HEK293 (cell line): ENCODE measurements around the gene FDX2.

Experiments
- BCL11B ChIP-seq: fragments of 450-650 bp; formaldehyde crosslinking; IDR thresholded peaks from 2 replicates; pipeline ENCODE4 v1.5.1; 2016; ENCODE audit warnings: low read depth, missing biosample characterization, missing genetic modification characterization
- GFI1B ChIP-seq: fragments of 450-650 bp; formaldehyde crosslinking; IDR thresholded peaks from 2 replicates; pipeline ENCODE4 v1.5.1; 2016; ENCODE audit warnings: missing biosample characterization, missing genetic modification characterization
- GLI2 ChIP-seq: fragments of 450-650 bp; formaldehyde crosslinking; IDR thresholded peaks from 2 replicates; pipeline ENCODE4; 2017; ENCODE audit warnings: missing biosample characterization, missing genetic modification characterization, low read depth, borderline replicate concordance
- GLIS1 ChIP-seq: fragments of 450-650 bp; formaldehyde crosslinking; IDR thresholded peaks from 2 replicates; pipeline ENCODE4 v1.5.1; 2016; ENCODE audit warnings: missing biosample characterization, missing genetic modification characterization
- KLF1 ChIP-seq: fragments of 450-650 bp; formaldehyde crosslinking; IDR thresholded peaks from 2 replicates; pipeline ENCODE4 v1.5.1; 2016; ENCODE audit warnings: missing biosample characterization, missing genetic modification characterization
- KLF10 ChIP-seq: fragments of 450-650 bp; IDR thresholded peaks from 2 replicates; pipeline ENCODE4 v1.5.1; 2018; ENCODE audit warnings: missing biosample characterization, mild to moderate bottlenecking, missing genetic modification characterization
- KLF9 ChIP-seq: fragments of 450-650 bp; formaldehyde crosslinking; IDR thresholded peaks from 2 replicates; pipeline ENCODE4 v1.5.1; 2016; ENCODE audit warnings: missing biosample characterization, missing genetic modification characterization, low read depth
- MZF1 ChIP-seq: fragments of 450-650 bp; formaldehyde crosslinking; IDR thresholded peaks from 2 replicates; pipeline ENCODE4 v1.5.1; 2017; ENCODE audit warnings: missing biosample characterization, missing genetic modification characterization, borderline replicate concordance
- RBAK ChIP-seq: fragments of 450-650 bp; formaldehyde crosslinking; IDR thresholded peaks from 2 replicates; pipeline ENCODE4 v1.5.1; 2016; ENCODE audit warnings: missing biosample characterization, missing genetic modification characterization
- SCRT1 ChIP-seq: fragments of 450-650 bp; formaldehyde crosslinking; IDR thresholded peaks from 2 replicates; pipeline ENCODE4 v1.5.1; 2016; ENCODE audit warnings: missing biosample characterization, missing genetic modification characterization, borderline replicate concordance
- SCRT2 ChIP-seq: fragments of 450-650 bp; formaldehyde crosslinking; IDR thresholded peaks from 2 replicates; pipeline ENCODE4 v1.5.1; 2016; ENCODE audit warnings: missing biosample characterization, missing genetic modification characterization
- SP7 ChIP-seq: fragments of 450-650 bp; formaldehyde crosslinking; IDR thresholded peaks from 2 replicates; pipeline ENCODE4 v1.5.1; 2016; ENCODE audit warnings: missing biosample characterization, missing genetic modification characterization
- ZBTB20 ChIP-seq: fragments of 450-650 bp; formaldehyde crosslinking; IDR thresholded peaks from 2 replicates; pipeline ENCODE4 v1.5.1; 2016; ENCODE audit warnings: missing biosample characterization, missing genetic modification characterization
- ZBTB48 ChIP-seq: fragments of 450-650 bp; formaldehyde crosslinking; IDR thresholded peaks from 2 replicates; pipeline ENCODE4 v1.5.1; 2016; ENCODE audit warnings: missing biosample characterization, missing genetic modification characterization
- ZBTB7A ChIP-seq: fragments of 450-650 bp; formaldehyde crosslinking; IDR thresholded peaks from 2 replicates; pipeline ENCODE4 v1.5.1; 2016; ENCODE audit warnings: low read depth, missing biosample characterization, missing genetic modification characterization
- ZBTB8A ChIP-seq: fragments of 450-650 bp; formaldehyde crosslinking; IDR thresholded peaks from 2 replicates; pipeline ENCODE4 v1.5.1; 2016; ENCODE audit warnings: missing biosample characterization, missing genetic modification characterization
- ZNF112 ChIP-seq: fragments of 450-650 bp; formaldehyde crosslinking; IDR thresholded peaks from 2 replicates; pipeline ENCODE4 v1.5.0; 2017; ENCODE audit warnings: missing biosample characterization, missing genetic modification characterization
- ZNF221 ChIP-seq: fragments of 450-650 bp; formaldehyde crosslinking; IDR thresholded peaks from 2 replicates; pipeline ENCODE4 v1.5.1; 2017; ENCODE audit warnings: missing biosample characterization, missing genetic modification characterization, borderline replicate concordance
- ZNF266 ChIP-seq: fragments of 450-650 bp; formaldehyde crosslinking; IDR thresholded peaks from 2 replicates; pipeline ENCODE4 v1.5.1; 2016; ENCODE audit warnings: missing biosample characterization, missing genetic modification characterization, low read depth
- ZNF335 ChIP-seq: fragments of 450-650 bp; formaldehyde crosslinking; conservative IDR thresholded peaks from 2 replicates; pipeline ENCODE4 v1.5.1; 2016; ENCODE audit warnings: missing biosample characterization, missing genetic modification characterization
- ZNF341 ChIP-seq: fragments of 450-650 bp; formaldehyde crosslinking; IDR thresholded peaks from 2 replicates; pipeline ENCODE4; 2016; ENCODE audit warnings: low read depth, missing biosample characterization, missing genetic modification characterization
- ZNF426 ChIP-seq: fragments of 450-650 bp; formaldehyde crosslinking; IDR thresholded peaks from 2 replicates; pipeline ENCODE4 v1.5.1; 2017; ENCODE audit warnings: missing biosample characterization, missing genetic modification characterization, mild to moderate bottlenecking, inconsistent platforms, moderate library complexity
- ZNF561 ChIP-seq: fragments of 450-650 bp; IDR thresholded peaks from 2 replicates; pipeline ENCODE4 v1.5.1; 2018; ENCODE audit warnings: missing biosample characterization, missing genetic modification characterization, borderline replicate concordance
- ZNF585B ChIP-seq: fragments of 450-650 bp; formaldehyde crosslinking; IDR thresholded peaks from 2 replicates; pipeline ENCODE4 v1.5.1; 2016; ENCODE audit warnings: missing biosample characterization, missing genetic modification characterization
- ZNF600 ChIP-seq: fragments of 450-650 bp; formaldehyde crosslinking; IDR thresholded peaks from 2 replicates; pipeline ENCODE4 v1.5.1; 2016; ENCODE audit warnings: missing biosample characterization, missing genetic modification characterization
- ZNF654 ChIP-seq: fragments of 450-650 bp; formaldehyde crosslinking; IDR thresholded peaks from 2 replicates; pipeline ENCODE4 v1.5.1; 2016; ENCODE audit warnings: low read depth, missing biosample characterization, missing genetic modification characterization
- ZNF76 ChIP-seq: fragments of 450-650 bp; formaldehyde crosslinking; IDR thresholded peaks from 2 replicates; pipeline ENCODE4; 2016; ENCODE audit warnings: low read depth, missing biosample characterization, missing genetic modification characterization, borderline replicate concordance
- ZNF768 ChIP-seq: fragments of 450-650 bp; formaldehyde crosslinking; IDR thresholded peaks from 2 replicates; pipeline ENCODE4 v1.5.1; 2018; ENCODE audit warnings: missing biosample characterization, mild to moderate bottlenecking, missing genetic modification characterization
- ZNF777 ChIP-seq: fragments of 450-650 bp; formaldehyde crosslinking; IDR thresholded peaks from 2 replicates; pipeline ENCODE4 v1.5.1; 2017; ENCODE audit warnings: missing biosample characterization, missing genetic modification characterization, borderline replicate concordance
- ZNF792 ChIP-seq: fragments of 450-650 bp; formaldehyde crosslinking; IDR thresholded peaks from 2 replicates; pipeline ENCODE4 v1.5.1; 2016; ENCODE audit warnings: missing biosample characterization, missing genetic modification characterization
- ZXDB ChIP-seq: fragments of 450-650 bp; formaldehyde crosslinking; IDR thresholded peaks from 2 replicates; pipeline ENCODE4 v1.5.1; 2016; ENCODE audit warnings: missing biosample characterization, missing genetic modification characterization
- TF ChIP-seq, protein P1 (sequence below): fragments of 450-650 bp; formaldehyde crosslinking; IDR thresholded peaks from 2 replicates; pipeline ENCODE4 v1.5.1; 2017; ENCODE audit warnings: missing biosample characterization, missing genetic modification characterization
- TF ChIP-seq, protein P2 (sequence below): fragments of 450-650 bp; IDR thresholded peaks from 2 replicates; pipeline ENCODE4 v1.5.1; 2018; ENCODE audit warnings: missing biosample characterization, mild to moderate bottlenecking, missing genetic modification characterization
- TF ChIP-seq, protein P3 (sequence below): fragments of 450-650 bp; formaldehyde crosslinking; IDR thresholded peaks from 2 replicates; pipeline ENCODE4 v1.5.1; 2016; ENCODE audit warnings: missing biosample characterization, missing genetic modification characterization
- TF ChIP-seq, protein P4 (sequence below): fragments of 450-650 bp; formaldehyde crosslinking; IDR thresholded peaks from 2 replicates; pipeline ENCODE4 v1.5.1; 2017; ENCODE audit warnings: missing biosample characterization, missing genetic modification characterization

The FDX2 gene

DNA sequence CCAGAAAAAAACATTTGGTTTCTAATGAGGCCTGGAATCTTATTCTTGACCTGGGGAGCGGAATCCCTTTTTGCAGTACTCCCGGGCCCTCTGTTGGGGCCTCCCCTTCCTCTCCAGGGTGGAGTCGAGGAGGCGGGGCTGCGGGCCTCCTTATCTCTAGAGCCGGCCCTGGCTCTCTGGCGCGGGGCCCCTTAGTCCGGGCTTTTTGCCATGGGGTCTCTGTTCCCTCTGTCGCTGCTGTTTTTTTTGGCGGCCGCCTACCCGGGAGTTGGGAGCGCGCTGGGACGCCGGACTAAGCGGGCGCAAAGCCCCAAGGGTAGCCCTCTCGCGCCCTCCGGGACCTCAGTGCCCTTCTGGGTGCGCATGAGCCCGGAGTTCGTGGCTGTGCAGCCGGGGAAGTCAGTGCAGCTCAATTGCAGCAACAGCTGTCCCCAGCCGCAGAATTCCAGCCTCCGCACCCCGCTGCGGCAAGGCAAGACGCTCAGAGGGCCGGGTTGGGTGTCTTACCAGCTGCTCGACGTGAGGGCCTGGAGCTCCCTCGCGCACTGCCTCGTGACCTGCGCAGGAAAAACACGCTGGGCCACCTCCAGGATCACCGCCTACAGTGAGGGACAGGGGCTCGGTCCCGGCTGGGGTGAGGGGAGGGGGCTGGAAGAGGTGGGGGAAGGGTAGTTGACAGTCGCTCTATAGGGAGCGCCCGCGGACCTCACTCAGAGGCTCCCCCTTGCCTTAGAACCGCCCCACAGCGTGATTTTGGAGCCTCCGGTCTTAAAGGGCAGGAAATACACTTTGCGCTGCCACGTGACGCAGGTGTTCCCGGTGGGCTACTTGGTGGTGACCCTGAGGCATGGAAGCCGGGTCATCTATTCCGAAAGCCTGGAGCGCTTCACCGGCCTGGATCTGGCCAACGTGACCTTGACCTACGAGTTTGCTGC is 28.7 kb downstream of the FDX2 start, which contains the start of gene ICAM4 (continued):
- TF ChIP-seq, protein P1, sequence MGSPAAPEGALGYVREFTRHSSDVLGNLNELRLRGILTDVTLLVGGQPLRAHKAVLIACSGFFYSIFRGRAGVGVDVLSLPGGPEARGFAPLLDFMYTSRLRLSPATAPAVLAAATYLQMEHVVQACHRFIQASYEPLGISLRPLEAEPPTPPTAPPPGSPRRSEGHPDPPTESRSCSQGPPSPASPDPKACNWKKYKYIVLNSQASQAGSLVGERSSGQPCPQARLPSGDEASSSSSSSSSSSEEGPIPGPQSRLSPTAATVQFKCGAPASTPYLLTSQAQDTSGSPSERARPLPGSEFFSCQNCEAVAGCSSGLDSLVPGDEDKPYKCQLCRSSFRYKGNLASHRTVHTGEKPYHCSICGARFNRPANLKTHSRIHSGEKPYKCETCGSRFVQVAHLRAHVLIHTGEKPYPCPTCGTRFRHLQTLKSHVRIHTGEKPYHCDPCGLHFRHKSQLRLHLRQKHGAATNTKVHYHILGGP (tag by site-specific recombination), result no peak
- TF ChIP-seq KLF1 (peak; percentile 44), ZNF777 (tag by site-specific recombination) (peak; percentile 95), ZNF335 (tag by site-specific recombination) (peak; percentile 93), ZBTB48 (tag by site-specific recombination) (peak; percentile 79), ZNF585B (no peak), ZNF561 (tag by site-specific recombination) (peak; percentile 48; the same call in 1 of the 2 replicates), GLIS1 (peak; percentile 32; the same call in 1 of the 2 replicates), ZNF600 (tag by site-specific recombination) (peak; percentile 55; the same call in 1 of the 2 replicates), ZXDB (tag by site-specific recombination) (peak; percentile 81), ZNF112 (tag by site-specific recombination) (no peak), ZBTB20 (tag by site-specific recombination) (peak; percentile 95), ZNF654 (tag by site-specific recombination) (no peak), KLF9 (peak; percentile 19; the same call in 1 of the 2 replicates), ZBTB7A (tag by site-specific recombination) (no peak), BCL11B (tag by site-specific recombination) (0 out of 2 replicates have a peak, but pooled peaks have one; percentile 17), MZF1 (tag by site-specific recombination) (peak; percentile 15; the same call in 1 of the 2 replicates), SCRT2 (tag by site-specific recombination) (peak; percentile 96), ZNF266 (tag by site-specific recombination) (no peak), GLI2 (no peak; the same call in 1 of the 2 replicates), GFI1B (tag by site-specific recombination) (no peak), SCRT1 (tag by site-specific recombination) (peak; percentile 51), SP7 (tag by site-specific recombination) (peak; percentile 78; the same call in 1 of the 2 replicates), ZNF221 (no peak), ZBTB8A (tag by site-specific recombination) (peak; percentile 99), RBAK (tag by site-specific recombination) (no peak), ZNF341 (tag by site-specific recombination) (peak; percentile 95), ZNF792 (tag by site-specific recombination) (no peak), KLF10 (tag by site-specific recombination) (peak; percentile 42; the same call in 1 of the 2 replicates), ZNF768 (peak; percentile 94; the same call in 1 of the 2 replicates), ZNF426 (tag by site-specific recombination) (no peak), ZNF76 (peak; percentile 86)
- TF ChIP-seq, protein P2, sequence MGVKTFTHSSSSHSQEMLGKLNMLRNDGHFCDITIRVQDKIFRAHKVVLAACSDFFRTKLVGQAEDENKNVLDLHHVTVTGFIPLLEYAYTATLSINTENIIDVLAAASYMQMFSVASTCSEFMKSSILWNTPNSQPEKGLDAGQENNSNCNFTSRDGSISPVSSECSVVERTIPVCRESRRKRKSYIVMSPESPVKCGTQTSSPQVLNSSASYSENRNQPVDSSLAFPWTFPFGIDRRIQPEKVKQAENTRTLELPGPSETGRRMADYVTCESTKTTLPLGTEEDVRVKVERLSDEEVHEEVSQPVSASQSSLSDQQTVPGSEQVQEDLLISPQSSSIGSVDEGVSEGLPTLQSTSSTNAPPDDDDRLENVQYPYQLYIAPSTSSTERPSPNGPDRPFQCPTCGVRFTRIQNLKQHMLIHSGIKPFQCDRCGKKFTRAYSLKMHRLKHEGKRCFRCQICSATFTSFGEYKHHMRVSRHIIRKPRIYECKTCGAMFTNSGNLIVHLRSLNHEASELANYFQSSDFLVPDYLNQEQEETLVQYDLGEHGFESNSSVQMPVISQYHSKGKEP (tag by site-specific recombination), result peak; percentile 89; the same call in 1 of the 2 replicates
- TF ChIP-seq, protein P3, sequence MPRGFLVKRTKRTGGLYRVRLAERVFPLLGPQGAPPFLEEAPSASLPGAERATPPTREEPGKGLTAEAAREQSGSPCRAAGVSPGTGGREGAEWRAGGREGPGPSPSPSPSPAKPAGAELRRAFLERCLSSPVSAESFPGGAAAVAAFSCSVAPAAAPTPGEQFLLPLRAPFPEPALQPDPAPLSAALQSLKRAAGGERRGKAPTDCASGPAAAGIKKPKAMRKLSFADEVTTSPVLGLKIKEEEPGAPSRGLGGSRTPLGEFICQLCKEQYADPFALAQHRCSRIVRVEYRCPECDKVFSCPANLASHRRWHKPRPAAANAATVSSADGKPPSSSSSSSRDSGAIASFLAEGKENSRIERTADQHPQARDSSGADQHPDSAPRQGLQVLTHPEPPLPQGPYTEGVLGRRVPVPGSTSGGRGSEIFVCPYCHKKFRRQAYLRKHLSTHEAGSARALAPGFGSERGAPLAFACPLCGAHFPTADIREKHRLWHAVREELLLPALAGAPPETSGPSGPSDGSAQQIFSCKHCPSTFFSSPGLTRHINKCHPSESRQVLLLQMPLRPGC (tag by site-specific recombination), result peak; percentile 17; the same call in 1 of the 2 replicates
- TF ChIP-seq, protein P4, sequence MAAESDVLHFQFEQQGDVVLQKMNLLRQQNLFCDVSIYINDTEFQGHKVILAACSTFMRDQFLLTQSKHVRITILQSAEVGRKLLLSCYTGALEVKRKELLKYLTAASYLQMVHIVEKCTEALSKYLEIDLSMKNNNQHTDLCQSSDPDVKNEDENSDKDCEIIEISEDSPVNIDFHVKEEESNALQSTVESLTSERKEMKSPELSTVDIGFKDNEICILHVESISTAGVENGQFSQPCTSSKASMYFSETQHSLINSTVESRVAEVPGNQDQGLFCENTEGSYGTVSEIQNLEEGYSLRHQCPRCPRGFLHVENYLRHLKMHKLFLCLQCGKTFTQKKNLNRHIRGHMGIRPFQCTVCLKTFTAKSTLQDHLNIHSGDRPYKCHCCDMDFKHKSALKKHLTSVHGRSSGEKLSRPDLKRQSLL (tag by site-specific recombination), result peak; percentile 49
